GM15510 (cell line): Measurements from ENCODE around the gene USP48.

Source experiments
- POLR2A ChIP-seq: IDR thresholded peaks from 3 replicates; pipeline ENCODE4 v1.6.1; 2011; ENCODE audit warnings: borderline replicate concordance; ENCODE audit not compliant: insufficient read length; ENCODE audit errors: extremely low read depth

The USP48 gene

GRCh38 chr1:21741206-21741605, 41.7 kb downstream of the USP48 start:
- TF ChIP-seq POLR2A: no peak

GRCh38 chr1:21736876-21737275, 46.1 kb downstream of the USP48 start:
- TF ChIP-seq POLR2A: no peak

- TF ChIP-seq POLR2A: no peak
These were observed 46.9 kb downstream of the USP48 start for GRCh38 chr1:21736011-21736410.

- no peak for TF ChIP-seq POLR2A
These were observed 48.4 kb downstream of the USP48 start for GRCh38 chr1:21734526-21734925.

- no peak for TF ChIP-seq POLR2A
These were observed 50.3 kb downstream of the USP48 start for GRCh38 chr1:21732664-21733063.

- no peak for TF ChIP-seq POLR2A
These were observed 57.1 kb downstream of the USP48 start for GRCh38 chr1:21725748-21726392.

- TF ChIP-seq POLR2A: no peak
These were observed 58.4 kb downstream of the USP48 start for GRCh38 chr1:21724570-21724969.

- TF ChIP-seq POLR2A: no peak
These were observed 58.9 kb downstream of the USP48 start for GRCh38 chr1:21724098-21724497.

GRCh38 chr1:21721295-21721985, 61.5 kb downstream of the USP48 start:
- TF ChIP-seq POLR2A: no peak

- TF ChIP-seq POLR2A: no peak
These were observed 66.8 kb downstream of the USP48 start for GRCh38 chr1:21716169-21716568.

- TF ChIP-seq POLR2A: no peak
These were observed 75.1 kb downstream of the USP48 start for GRCh38 chr1:21707891-21708290.

- no peak for TF ChIP-seq POLR2A
These were observed 75.7 kb downstream of the USP48 start for GRCh38 chr1:21707086-21707840.

- no peak for TF ChIP-seq POLR2A
These were observed 76.7 kb downstream of the USP48 start for GRCh38 chr1:21706151-21706835.

GRCh38 chr1:21705303-21705980, 77.5 kb downstream of the USP48 start:
- TF ChIP-seq POLR2A: no peak
